Suppressor macrophage (primary cell): ENCODE results near the gene ARAP2.

Experiments used
- DNase-seq, 4 experiments: peaks; one replicate each; pipeline ENCODE4 v3.0.0-alpha.2; 2020 to 2022

The ARAP2 gene

GRCh38 chr4:36029951-36030350 lies 214.4 kb downstream of the ARAP2 start:
- DNase-seq, result no peak

- DNase-seq, result no peak
Measured at GRCh38 chr4:36027203-36027602, 217.1 kb downstream of the ARAP2 start.

- DNase-seq, result no peak
Measured at GRCh38 chr4:36026348-36026880, 217.9 kb downstream of the ARAP2 start.

- DNase-seq, result no peak
Measured at GRCh38 chr4:36024901-36025660, 219.2 kb downstream of the ARAP2 start.

- no peak for DNase-seq
Measured at GRCh38 chr4:36020351-36020750, 224.0 kb downstream of the ARAP2 start.
